Measurements from ENCODE around the gene UBE2N. TPM values are rescaled to one million over a fixed set of nuclear protein-coding genes. Genes with fewer than 3 reads are reported as not detected.

The UBE2N gene
- total and polyA plus RNA-seq, 2 donors (not counting 3 experiments of a cell fraction or from before 2014, with no cell fraction given), result 59.2 to 125 TPM

- dilution Hi-C loops (cut with MboI; ENCODE audit: extremely low pct_ligation_motif_present, low sequenced_read_pairs), result no loop called here
- TF ChIP-seq FOS (IDR thresholded peaks at IDR 0.05; ENCODE audit: borderline replicate concordance, insufficient read depth, low read length) (no peak), MAX (IDR thresholded peaks at IDR 0.05; ENCODE audit: insufficient read depth, insufficient read length) (no peak), GATA2 (IDR thresholded peaks at IDR 0.05; ENCODE audit: insufficient read depth, insufficient read length, low read depth, low read length) (no peak), MYC (IDR thresholded peaks at IDR 0.05; ENCODE audit: low read depth, low read length) (no peak), EZH2 (IDR thresholded peaks at IDR 0.05; ENCODE audit: borderline replicate concordance, low read depth, low read length, severe bottlenecking) (no peak), JUN (IDR thresholded peaks at IDR 0.05; ENCODE audit: borderline replicate concordance, insufficient read depth, insufficient read length, low read depth) (no peak), POLR2A (IDR thresholded peaks at IDR 0.05; ENCODE audit: low read depth, low read length) (no peak), CTCF (IDR thresholded peaks at IDR 0.05; ENCODE audit: extremely low read depth in 1 of 2, insufficient read depth in 1 of 2, low read depth in 1 of 2, low read length in 2 of 2) (no peak), POLR2AphosphoS5 (IDR thresholded peaks at IDR 0.05; ENCODE audit: insufficient read depth, low read depth, low read length) (no peak)
- Histone ChIP-seq H3K9me1 (replicated peaks; ENCODE audit: control insufficient read depth, extremely low read depth, insufficient read depth, low read length) (no peaks in the 10 kb centered on the region), H4K20me1 (replicated peaks; ENCODE audit: control insufficient read depth, extremely low read depth, insufficient read depth, low read length) (peaks cover 6% of the 10 kb centered on the region), H3K27ac (ENCODE audit: insufficient read depth, low read depth, low read length) (peak overlapping the region; percentile 82), H3K36me3 (ENCODE audit: control insufficient read depth in 2 of 2, extremely low read depth in 1 of 2, insufficient read depth in 2 of 2, low read length in 2 of 2) (no peaks in the 10 kb centered on the region), H3K9me3 (replicated peaks; ENCODE audit: control insufficient read depth, insufficient read depth, low read length) (no peaks in the 10 kb centered on the region), H3K9ac (replicated peaks; ENCODE audit: extremely low read depth, insufficient read depth, low read length) (peak overlapping the region; percentile 96), H3K79me2 (ENCODE audit: control insufficient read depth, insufficient read depth, low read length) (peaks cover 55% of the 10 kb centered on the region), H3K4me3 (replicated peaks in 1 of 3; ENCODE audit: insufficient read depth in 1 of 3, low read depth in 1 of 3, low read length in 3 of 3) (peak overlapping the region; percentile 73 to 89 (median 79)), H3K4me2 (ENCODE audit: insufficient read depth, low read length) (peak overlapping the region; percentile 91), H3K27me3 (ENCODE audit: control insufficient read depth in 2 of 2, insufficient read depth in 2 of 2, low read length in 2 of 2) (no peaks in the 10 kb centered on the region), H3K4me1 (ENCODE audit: control insufficient read depth, extremely low read depth, insufficient read depth, low read length) (peaks cover 22% of the 10 kb centered on the region), H2AFZ (ENCODE audit: low read depth, low read length) (peak overlapping the region; percentile 83)
- intact Hi-C loops (cut with micrococcal nuclease), result no loop called here
- BruUV-seq (replicated peaks), result no TSS peak
- CTCF ChIA-PET, result interaction anchor here (2.4 kb wide), 1 partner anchor 21 kb away, joined by 8 read pairs; no protein-coding TSS in a partner anchor
- peak; percentile 31 for DNase-seq (ENCODE audit: low read depth, low spot score)
- POLR2A ChIA-PET, result no interaction called here
- FAIRE-seq, result peak; percentile 38
Measured at GRCh38 chr12:93441081-93441616, 598 bp downstream of the UBE2N start.

Measured in endothelial cell of umbilical vein (primary cell).